Uterus (tissue), 2 donors: ENCODE measurements around the gene ARAF.

Experiments
- POLR2A ChIP-seq, 2 donors: fragments of 450-650 bp; IDR thresholded peaks; one replicate each; pipeline ENCODE4 v1.6.1; 2016; ENCODE audit warnings: antibody characterized with exemption in 2 of 2, mild to moderate bottlenecking in 1 of 2, moderate library complexity in 1 of 2
- TF ChIP-seq, protein P1 (sequence below), 4 experiments: fragments of 200-600 bp in 2 of 4; fragments of 450-650 bp in 2 of 4; sonication (generic) in 2 of 4; IDR thresholded peaks; one replicate each; pipeline ENCODE4 v1.5.1; 2016 to 2019; ENCODE audit warnings: antibody characterized with exemption in 4 of 4, mild to moderate bottlenecking in 2 of 4, moderate library complexity in 1 of 4

DNA sequence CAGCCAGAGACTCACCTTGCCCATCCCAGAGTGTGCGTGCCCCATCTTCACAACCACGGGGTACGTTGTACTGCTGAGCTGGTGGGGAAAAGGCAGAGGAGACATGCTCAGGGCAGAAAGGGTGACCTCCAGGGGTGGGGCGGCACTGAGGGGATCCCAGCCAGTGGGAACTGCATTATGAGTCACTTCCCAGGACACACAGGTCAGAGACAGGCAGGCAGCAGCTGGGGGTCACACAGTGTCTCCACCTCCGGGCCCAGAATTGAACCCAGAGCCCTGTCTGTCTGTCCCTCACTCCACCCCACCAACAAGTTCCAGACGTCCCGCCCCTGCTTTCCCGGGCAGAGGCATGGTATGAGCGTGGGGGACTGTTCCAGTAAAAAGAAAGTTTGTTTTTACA, 16.4 kb downstream of the ARAF start:
- TF ChIP-seq, protein P1, sequence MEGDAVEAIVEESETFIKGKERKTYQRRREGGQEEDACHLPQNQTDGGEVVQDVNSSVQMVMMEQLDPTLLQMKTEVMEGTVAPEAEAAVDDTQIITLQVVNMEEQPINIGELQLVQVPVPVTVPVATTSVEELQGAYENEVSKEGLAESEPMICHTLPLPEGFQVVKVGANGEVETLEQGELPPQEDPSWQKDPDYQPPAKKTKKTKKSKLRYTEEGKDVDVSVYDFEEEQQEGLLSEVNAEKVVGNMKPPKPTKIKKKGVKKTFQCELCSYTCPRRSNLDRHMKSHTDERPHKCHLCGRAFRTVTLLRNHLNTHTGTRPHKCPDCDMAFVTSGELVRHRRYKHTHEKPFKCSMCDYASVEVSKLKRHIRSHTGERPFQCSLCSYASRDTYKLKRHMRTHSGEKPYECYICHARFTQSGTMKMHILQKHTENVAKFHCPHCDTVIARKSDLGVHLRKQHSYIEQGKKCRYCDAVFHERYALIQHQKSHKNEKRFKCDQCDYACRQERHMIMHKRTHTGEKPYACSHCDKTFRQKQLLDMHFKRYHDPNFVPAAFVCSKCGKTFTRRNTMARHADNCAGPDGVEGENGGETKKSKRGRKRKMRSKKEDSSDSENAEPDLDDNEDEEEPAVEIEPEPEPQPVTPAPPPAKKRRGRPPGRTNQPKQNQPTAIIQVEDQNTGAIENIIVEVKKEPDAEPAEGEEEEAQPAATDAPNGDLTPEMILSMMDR (IDR thresholded peaks at IDR 0.05), result no peak
- no peak for TF ChIP-seq POLR2A (IDR thresholded peaks at IDR 0.05)
